GM15510 (cell line): ENCODE measurements around the gene A2M.

Source experiments
- POLR2A ChIP-seq: IDR thresholded peaks from 3 replicates; pipeline ENCODE4 v1.6.1; 2011; ENCODE audit warnings: borderline replicate concordance; ENCODE audit not compliant: insufficient read length; ENCODE audit errors: extremely low read depth

A2M gene

DNA sequence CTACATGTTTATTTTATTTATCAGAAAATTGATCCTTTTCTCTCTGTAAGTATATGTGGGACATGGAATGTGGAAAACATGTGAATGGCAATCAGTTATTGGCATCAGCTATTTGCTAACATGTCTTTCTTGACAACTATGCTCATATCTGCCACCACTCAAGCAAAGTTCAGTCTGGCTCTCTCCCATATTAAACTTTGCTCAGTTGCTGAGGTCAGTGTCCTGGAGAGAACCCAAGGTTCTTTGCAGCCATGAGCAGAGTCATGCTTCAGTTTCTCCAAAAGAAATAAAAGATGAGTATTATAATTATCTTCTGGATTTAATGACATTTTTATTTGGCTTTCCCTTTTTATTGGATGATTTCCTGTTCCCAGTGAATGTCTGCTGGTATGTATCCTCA, 42.6 kb downstream of the A2M start:
- TF ChIP-seq POLR2A = no peak

DNA sequence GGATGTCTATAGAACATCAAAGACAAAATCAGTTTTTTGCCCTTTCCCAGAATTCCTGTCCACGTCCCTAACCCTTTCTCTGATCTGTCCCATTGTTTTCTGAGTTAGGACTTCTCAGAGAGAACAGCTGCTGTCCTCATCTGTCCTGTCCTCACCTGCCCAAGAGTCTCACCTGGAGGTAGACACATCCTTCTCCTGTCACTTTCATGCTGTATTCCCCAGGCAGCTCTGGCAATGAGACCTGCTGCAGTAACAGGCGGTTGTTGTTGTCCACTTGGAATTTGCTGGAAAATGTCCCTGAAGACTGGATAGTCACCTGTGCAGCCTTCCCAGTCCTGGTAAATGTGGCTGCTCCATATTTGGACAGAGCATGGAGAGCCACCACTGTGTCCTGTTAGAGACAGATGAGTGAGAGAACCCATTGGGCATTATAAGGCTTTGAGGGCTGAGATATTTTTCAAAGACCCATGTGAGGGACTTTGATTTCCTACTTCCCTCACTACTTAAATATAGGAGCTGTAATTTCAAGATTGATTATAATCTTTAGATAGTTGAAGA, 43.2 kb downstream of the A2M start:
- TF ChIP-seq POLR2A = no peak

DNA sequence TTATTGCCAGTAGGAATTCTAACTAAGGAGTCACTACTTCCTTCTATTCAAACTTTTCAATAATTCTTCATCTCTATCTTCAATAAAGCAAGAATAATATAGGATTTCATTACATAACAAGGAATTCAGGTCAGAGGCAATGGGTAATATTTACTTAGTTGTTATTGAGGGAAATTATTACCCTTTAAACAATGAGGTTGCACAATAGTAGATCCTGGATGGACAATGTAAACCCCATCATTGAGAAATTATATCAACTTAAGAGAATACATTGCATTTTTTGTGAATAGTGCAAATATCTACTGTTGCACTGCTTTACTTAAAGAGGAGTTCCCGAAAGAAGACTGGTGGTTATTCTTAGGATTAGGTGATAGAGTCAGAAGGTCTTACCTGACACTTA, 43.8 kb downstream of the A2M start:
- TF ChIP-seq POLR2A = no peak

DNA sequence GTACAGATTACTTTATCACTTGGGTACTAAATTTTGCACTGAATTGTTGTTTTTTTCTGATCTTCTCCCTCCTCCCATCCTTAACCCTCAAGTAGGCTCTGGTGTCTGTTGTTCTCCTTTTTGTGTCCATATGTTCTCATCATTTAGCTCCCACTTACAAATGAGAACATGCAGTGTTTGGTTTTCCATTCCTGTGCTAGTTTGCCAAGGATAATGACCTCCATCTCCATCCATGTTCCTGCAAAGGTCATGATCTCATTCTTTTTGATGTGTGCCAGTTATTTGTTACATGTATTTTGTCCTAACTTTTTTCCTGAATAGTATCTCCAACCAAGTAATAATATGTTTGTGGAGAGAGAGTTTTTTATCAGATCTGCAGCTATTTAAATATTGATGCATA, 44.2 kb downstream of the A2M start:
- no peak for TF ChIP-seq POLR2A

DNA sequence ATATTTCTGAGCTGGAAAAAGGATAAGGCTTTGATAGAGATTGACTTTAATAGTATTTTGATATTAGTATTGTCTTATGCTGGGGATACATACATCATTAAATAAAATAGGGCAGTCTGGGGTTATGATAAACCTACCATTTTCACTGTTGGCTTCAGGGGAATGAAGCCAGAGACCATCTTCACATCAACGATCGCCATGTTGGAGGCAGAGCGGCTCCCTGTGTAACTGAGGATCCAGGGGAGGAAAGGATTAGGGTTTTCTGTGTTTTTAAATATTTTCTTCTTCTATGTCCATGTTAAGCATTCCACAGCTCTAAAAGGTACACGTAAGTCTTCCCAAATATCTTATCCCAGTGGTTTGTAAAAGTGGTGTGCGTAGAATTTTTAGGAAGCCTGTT, 45.4 kb downstream of the A2M start:
- TF ChIP-seq POLR2A = no peak

DNA sequence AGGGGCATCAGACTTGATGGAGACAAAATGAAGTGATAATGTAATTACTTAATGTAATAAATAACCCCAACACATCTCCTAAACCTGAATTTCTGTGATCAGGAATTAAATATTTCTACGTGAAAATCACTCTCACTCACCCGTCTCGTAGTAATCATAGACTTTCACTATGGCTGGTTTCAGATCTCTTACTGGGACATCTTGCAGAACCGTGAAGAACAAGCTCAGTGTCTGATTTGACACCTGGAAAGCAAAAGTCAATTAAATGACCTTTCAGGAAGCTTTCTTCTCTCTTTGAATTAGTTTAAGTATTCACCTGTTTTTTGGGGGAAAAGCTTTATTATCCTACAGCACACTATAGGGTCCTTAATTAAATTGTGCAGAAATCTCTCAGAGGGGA, 47.1 kb downstream of the A2M start:
- no peak for TF ChIP-seq POLR2A

DNA sequence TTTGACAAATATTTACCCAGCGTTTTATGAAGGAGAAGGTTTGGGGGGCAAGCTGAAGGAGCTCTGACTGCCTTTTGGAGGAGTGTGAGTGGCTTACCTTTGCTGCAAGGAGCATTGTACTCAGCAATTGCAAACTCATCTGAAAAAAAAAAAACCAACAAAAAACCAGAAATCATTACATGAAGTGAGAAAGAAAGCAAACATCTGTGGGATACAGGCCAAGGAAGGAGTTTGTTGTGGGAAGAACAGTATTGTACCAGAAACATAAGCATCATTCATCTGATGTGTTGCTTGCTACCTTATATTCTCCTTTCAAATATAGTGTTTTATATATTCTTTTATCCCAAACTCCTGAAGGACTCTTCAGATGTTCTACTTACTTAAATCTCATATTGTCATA, 47.6 kb downstream of the A2M start:
- TF ChIP-seq POLR2A = no peak

DNA sequence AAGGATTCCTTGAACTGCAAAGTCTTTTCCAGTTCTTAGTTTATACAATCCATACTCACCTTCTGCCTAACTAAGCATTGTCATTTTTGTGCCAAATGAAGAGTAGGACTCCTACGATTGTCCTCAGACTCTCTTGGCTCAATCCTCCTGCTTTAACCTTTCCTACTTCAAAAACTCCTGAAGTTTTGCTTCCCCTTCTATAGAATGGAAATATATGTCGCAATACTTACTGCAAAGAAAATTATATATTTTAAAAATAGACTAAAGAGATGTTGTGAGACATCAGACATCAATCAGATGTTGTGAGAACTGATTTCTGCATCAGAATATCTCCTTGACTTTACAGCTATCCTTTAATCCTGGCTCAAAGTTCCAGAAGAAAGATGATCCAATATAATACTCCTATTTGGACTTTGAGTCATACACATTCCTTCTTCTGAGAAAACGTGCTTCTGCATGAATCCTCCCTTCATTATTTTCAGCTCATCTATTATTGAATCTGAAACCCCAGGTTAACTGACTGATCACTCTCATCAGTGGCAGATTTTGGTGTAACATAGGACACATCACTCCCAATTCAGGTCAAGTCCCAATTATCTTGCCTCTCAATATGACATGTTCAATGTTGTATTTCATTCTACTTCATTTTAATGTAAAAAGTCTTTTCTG, 48.8 kb downstream of the A2M start:
- TF ChIP-seq POLR2A = no peak

DNA sequence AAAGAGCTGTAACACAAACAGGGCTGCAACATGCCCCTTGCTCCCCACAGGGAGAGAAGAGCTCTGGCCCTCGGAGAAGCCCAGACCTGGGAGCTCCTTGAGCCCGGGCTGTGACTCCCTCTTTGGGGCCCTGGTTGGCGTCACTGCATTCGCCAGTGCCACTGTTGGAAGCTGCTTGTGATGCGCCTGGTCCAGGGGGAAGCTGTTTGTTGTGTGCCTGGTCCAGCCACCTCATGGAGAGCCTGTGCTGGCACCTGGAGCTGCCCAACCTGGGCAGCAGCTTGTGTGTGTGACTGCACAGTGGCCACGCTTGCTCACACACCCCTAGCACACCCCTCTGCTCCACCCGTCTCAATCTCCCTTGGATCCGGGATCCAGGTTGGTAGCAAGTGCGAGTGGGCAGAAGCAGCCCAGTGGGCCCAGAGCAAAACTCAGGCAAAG, 49.5 kb downstream of the A2M start:
- no peak for TF ChIP-seq POLR2A

DNA sequence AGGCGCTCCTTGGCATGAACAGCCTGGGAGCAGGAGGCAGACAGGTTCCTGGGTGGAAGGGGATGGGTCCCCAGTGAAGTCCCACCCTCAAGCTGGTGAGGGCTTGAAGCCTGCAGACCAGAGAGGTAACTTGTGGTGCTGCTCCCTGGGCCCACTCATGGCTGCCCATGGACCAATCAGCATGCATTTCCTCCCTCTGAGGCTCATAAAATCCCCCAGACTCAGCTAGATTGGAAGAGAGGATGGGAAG, 50.2 kb downstream of the A2M start:
- TF ChIP-seq POLR2A = no peak

DNA sequence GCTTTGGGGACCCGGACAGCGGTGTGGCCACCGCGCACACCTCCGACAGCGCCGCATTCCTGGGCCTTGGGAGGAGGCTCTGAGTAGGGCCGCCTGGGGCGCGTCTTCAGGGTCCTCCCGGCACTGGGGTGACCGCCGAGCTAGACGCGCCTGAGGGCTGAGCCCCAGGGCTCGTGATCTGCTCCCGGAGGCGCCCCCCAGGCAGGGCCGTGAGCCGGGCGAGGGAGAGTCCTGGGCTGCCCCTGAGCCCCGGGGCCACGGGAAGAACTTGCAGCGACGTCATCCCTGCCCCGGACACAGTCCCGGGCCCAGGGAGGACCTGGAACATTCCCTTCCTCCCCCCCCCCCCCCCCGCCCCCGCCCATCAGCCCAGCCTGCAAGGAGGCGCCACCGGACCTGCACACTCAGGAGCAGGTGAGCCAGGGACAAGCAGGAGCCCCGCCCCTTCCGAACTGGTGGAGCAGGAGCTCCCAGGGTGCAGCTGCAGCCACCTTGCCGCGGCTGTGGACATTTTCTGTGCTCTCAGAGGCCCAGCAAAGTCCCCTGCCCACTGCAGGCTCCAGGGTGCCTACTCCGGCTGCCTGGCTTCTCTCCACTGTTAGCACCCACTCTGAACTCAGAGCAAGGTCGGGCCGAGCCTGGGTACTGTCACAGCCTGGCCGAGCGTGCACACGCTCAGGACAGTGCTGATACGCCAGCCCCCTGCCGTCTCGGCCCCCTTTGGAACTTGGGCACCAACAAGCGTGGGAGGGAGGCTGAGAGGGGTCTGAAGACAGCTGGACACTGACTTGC, 50.7 kb downstream of the A2M start:
- no peak for TF ChIP-seq POLR2A

DNA sequence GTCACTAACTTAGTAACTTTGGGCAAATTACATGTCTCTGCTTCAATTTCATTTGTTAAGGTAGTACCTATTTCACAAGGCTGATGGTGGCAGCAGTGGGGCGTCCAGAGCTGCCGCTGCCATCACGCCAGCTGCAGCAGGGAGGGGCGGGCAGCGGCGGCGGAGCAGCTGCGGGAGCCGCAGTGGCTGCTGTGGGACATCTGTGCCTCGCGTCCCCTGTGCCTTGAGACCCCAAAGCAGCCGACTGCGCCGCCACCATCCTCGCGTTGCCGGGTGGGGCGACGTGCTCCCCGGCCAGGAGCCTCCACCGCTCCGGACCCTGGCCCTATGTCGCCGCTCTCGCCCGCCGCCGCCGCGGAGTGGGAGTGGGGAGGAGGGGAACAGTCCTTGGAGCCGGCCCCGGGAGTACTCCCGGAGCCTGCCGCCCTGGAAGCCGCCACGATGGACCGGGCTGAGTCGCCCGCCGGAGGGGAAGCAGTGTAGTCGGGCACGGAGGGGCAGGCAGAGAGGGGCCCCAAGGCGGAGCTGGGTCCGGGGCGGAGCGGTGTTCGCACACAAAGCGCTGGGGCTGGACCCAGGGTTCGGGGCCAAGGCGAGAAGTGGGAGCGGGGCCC, 51.4 kb downstream of the A2M start:
- TF ChIP-seq POLR2A = no peak

DNA sequence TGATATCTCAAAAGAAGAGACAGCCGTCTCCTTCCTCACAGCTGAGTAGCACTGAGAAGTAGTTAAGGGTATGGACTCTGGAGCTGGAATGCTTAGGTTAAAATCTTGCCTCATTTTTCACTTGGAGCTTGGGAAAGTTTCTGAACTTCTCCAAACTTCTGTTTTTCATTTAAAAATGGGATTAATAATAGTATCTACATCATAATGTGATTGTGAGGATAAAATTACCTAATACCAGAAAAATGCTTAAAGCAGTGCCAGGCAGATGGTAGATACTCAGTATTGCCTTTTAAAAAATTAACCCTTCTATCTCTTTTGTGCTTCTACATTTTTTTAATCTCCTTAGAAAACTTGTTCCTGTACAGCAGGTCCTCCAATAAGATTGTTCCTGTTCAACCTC, 63.1 kb downstream of the A2M start:
- TF ChIP-seq POLR2A = no peak

DNA sequence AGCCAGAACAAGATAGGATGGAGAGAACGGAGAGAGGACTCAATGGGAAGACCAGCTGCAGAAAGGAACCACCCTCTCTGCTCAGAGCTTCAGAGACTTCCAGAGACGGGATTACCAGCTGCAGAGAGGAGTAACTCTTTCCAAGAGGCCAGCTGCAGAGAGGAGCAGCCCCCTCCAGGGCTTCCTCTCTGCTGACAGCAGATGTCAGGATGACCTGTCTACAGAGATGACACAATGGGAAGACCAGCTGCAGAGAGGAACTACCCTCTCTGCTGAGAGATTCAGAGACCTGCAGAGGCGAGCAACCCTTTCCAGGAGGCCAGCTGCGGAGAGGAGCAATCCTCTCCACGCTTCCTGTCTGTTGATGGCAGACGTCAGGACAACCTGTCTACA, 64.6 kb downstream of the A2M start:
- TF ChIP-seq POLR2A = no peak

DNA sequence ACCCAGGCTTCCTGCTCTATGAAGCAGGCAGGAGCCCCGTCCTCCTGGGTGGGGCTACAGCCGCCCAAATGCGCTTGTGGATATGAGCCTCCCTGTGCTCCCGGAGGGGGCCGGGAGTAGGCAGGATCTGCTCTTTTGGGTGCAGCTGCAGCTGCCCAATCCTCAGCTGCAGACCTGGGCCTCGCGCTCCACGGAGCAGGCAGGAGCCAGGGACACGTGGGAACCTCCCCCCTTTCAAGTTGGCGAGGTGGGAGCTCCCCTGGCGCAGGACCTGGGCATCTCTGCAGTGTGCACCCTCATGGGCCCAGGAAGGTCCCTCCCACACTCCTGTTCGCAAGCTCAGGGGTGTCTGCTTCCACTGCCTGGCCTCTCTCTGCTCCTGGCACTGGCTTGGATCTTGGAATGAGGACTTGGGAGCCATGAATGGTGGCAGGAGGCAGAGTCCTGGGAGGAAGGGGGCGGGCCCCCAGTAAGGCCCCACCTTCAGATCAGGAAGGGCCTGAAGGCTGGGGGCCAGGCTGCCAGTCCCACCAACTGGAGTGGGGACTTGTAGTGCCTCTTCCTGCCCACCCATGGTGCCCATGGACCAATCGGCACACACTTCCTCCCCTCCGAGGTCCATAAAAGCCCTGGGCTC, 65.1 kb downstream of the A2M start:
- no peak for TF ChIP-seq POLR2A
